ENCODE data around the gene EPHB1.
"Not testable (repeated sequence)": the region's sequence is repeated elsewhere in the genome, so short reads cannot be mapped to it uniquely, and the experiment has no call there.

The EPHB1 gene

DNA sequence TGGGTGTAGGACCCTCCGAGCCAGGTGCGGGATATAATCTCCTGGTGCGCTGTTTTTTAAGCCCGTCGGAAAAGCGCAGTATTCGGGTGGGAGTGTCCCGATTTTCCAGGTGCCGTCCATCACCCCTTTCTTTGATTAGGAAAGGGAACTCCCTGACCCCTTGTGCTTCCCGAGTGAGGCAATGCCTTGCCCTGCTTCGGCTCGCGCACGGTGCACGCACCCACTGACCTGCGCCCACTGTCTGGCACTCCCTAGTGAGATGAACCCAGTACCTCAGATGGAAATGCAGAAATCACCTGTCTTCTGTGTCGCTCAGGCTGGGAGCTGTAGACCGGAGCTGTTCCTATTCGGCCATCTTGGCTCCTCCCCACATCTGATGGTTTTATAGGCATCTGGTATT lies 210.6 kb downstream of the EPHB1 start:
- DNase-seq (ENCODE audit: low spot score) = not testable (repeated sequence)

GRCh38 chr3:135007607-135008006 lies 212.5 kb downstream of the EPHB1 start:
- DNase-seq (ENCODE audit: low spot score) = no peak

DNA sequence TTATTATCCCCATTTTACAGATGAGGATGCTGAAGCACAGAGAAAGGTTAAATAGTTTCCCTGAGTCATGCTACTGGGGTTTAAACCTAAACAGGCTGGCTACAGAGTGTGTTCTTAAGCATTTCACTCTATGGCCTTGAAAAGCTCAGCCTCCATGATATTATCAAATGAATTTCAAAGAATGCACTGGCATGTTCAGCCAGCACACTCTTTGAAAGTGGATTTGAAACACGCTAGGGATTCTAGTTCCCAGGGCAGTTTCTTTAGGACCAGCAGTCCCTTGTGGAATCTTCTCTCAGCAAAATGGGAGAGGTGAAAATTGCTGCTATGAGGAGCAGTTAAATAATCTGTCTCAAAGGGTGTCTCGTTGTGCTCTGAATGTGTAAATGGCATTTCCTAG lies 213.3 kb downstream of the EPHB1 start:
- no peak for DNase-seq (ENCODE audit: low spot score)

- DNase-seq (ENCODE audit: low spot score) = no peak
Measured at GRCh38 chr3:135009014-135009413, 214.0 kb downstream of the EPHB1 start.

- DNase-seq (ENCODE audit: low spot score) = no peak
Measured at GRCh38 chr3:135012101-135012500, 217.0 kb downstream of the EPHB1 start.

DNA sequence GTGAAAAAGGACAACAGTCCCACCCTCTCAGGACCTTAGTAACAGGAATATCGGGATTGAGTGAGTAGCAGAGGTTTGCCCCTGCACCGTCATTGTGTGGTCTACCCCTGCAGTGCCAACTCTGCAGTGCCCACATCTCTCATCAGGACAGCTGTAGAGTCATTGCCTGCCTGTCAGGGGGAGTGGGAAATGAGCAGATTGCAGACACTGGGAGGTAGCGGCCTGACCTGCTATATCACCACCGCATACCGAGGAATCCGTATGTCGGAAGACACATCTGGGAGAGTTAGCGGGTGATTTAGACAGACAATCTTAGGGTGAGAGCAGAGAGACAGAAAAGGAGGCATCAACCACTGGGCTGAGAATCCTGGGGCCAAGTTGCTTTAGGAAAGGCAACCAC lies 218.1 kb downstream of the EPHB1 start:
- DNase-seq (ENCODE audit: low spot score) = no peak

DNA sequence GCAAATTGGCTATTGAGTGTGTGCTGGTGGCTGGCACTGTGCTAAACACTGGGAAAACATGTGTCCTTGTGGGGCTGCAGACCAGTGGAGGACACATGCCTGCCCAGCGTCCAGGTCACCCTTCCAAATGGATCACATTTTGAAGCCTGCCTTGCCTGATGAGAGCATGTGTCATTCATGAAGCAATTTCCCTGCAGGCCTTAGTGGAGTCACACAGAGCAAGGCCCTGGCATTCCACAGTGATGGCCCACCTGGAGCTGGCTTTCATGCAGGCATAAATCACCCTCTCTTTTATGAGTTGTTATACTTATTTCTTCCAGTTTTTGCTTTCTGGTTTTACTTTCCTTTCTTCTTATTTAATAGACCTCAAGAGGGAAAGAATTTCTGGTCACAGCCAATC lies 219.5 kb downstream of the EPHB1 start:
- DNase-seq (ENCODE audit: low spot score) = no peak

GRCh38 chr3:135017003-135017893 lies 222.2 kb downstream of the EPHB1 start:
- DNase-seq (ENCODE audit: low spot score) = no peak

DNA sequence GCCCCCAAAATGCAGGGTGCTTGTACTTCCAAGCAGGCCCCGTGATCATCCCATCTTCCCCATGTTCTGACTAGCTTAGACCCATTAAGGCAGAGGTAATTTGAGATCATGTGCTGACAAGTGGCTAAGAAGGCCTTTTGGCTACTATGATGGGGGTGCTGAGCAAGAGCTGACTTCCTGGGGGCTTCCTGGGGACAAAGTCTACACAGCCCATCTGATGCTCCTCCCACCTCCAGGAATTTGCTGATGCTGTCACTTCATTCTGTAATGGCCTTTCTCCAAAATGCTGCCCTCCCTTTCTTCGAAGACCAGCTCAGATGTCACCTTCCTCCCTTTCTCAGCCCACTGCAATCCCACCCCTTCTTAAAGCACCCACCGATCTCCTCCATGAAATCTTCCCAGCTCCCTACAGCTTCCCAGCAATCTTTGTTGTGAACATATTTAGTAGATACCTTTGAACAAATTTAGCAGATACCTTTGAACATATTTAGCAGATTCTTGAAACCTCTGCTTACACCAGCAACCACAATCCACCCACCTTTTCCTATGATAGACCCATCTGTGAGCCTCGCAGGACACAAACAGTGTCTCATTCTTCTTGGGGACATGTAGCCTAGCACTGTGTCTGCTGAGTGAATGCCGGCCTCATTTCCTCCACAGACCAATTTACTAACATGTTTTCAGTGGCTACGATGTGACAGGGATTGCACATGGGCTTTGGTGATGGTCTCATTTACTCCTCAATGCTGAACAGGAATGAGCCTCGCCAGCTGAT lies 223.3 kb downstream of the EPHB1 start:
- DNase-seq (ENCODE audit: low spot score) = no peak

GRCh38 chr3:135020181-135020580 lies 225.1 kb downstream of the EPHB1 start:
- DNase-seq (ENCODE audit: low spot score) = no peak

- DNase-seq (ENCODE audit: low spot score) = no peak
Measured at GRCh38 chr3:135023996-135024658, 229.1 kb downstream of the EPHB1 start.

DNA sequence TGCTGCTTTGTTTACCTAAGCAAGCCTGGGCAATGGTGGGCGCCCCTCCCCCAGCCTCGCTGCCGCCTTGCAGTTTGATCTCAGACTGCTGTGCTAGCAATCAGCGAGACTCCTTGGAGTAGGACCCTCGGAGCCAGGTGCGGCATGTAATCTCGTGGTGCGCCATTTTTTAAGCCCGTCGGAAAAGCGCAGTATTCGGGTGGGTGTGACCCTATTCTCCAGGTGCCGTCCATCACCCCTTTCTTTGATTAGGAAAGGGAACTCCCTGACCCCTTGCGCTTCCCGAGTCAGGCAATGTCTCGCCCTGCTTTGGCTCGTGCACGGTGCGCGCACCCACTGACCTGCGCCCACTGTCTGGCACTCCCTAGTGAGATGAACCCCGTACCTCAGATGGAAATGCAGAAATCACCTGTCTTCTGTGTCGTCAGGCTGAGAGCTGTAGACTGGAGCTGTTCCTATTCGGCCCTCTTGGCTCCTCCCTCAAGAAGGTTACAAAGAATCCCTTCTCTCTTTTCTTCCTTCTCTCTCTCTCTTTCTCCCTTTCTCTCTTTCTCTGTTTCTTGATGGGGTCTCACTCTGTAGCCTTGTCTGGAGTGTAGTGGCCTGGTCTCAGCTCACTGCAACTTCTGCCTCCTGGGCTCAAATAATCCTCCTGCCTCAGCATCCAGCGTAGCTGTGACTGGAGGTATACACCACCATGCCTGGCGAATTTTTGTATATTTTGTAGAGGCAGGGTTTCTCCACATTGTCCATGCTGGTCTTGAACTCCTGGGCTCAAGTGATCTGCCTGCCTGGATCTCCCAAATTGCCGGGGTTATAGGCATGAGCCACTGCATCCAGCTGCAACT lies 235.9 kb downstream of the EPHB1 start:
- DNase-seq (ENCODE audit: low spot score) = not testable (repeated sequence)

DNA sequence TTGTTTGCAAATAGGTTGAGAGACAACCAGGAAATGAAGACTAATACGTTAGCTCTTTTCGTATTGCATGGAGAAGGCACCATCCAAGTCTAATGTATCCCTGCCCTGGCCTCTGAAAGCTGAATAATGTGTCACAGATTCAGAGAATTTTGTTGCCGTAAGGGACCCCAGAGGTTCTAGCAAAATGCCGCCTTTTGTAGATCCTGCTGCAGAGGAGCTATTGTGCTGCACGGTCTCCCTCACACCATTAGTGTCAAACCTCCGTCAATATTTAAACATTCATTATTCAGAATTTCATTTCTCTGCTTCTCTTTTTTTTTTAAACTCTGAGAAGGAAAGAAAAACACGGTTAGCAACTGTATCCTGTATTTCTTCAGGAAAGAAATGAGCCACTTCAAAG lies 238.7 kb downstream of the EPHB1 start:
- no peak for DNase-seq (ENCODE audit: low spot score)

- no peak for DNase-seq (ENCODE audit: low spot score)
Measured at GRCh38 chr3:135034291-135034768, 239.3 kb downstream of the EPHB1 start.

- DNase-seq (ENCODE audit: low spot score) = no peak
Measured at GRCh38 chr3:135034891-135035440, 239.9 kb downstream of the EPHB1 start.

DNA sequence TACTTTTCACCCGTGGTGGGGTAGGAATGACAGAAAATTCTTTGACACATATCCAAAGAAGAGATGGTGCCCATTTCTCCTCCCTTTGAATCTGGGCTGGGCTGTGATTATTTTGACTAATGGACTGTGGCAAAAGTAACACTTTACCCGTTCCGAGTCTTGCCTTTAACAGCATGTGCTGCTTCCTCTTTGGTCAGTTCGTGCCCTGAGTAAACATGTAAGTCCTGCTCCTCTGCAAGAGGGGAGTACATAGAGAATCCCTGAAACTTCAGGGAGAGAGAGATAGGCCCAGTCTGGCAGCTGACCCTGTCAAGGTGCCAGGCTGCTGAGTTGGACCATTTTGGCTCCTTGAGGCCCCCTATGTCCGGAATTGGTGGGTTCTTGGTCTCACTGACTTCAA lies 243.1 kb downstream of the EPHB1 start:
- no peak for DNase-seq (ENCODE audit: low spot score)

DNA sequence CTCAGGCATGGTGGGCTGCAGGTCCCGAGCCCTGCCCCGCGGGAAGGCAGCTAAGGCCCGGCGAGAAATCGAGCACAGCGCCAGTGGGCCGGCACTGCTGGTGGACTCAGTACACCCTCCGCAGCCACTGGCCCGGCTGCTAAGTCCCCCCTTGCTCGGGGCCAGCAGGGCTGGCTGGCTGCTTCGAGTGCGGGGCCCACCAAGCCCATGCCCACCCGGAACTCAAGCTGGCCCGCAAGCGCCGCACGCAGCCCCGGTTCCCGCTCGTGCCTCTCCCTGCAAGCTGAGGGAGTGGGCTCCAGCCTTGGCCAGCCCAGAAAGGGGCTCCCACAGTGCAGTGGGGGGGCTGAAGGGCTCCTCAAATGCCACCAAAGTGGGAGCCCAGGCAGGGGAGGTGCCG lies 244.5 kb downstream of the EPHB1 start:
- not testable (repeated sequence) for DNase-seq (ENCODE audit: low spot score)

- no peak for DNase-seq (ENCODE audit: low spot score)
Measured at GRCh38 chr3:135040321-135041240, 245.5 kb downstream of the EPHB1 start.

DNA sequence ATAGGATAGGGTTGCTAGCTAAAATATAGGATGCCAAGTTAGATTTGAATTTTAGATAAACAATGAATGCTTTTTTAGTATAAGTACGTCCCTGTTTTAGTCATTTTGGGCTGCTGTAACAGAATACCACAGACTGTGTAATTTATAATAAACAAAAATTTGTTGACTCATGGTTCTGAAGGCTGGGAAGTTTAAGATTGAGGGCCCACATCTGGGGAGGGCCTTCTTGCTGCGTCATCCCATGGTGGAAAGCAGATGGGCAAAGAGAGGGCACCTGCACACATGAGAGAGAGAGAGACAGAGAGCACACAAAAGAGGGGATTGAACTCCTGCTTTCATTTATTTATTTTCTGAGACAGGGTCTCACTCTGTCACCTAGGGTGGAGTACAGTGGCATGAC lies 246.5 kb downstream of the EPHB1 start:
- DNase-seq (ENCODE audit: low spot score) = no peak

DNA sequence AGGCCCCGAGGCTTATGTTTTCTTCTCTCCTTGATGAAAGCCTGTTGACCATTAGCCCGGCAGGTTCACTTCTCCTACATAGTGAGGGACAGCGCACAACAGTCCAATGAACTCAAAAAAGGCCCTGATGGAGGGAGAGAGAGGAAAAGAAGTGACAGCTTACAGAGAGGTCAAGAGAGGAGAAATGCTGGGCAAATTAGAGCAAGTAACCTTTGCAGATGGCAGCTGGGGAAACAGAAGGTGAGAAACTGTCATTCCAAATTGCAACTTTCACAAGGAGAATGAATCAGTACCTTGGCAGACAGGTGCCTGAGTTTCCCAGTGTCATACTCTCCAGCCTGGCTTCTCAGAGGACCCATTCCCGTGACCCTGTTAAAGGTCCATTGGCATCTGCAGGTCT lies 252.0 kb downstream of the EPHB1 start:
- DNase-seq (ENCODE audit: low spot score) = no peak
